Adrenal gland (tissue), 5 donors: ENCODE data around the gene DNAH11.

Source experiments
- CTCF ChIP-seq, 6 experiments: fragments of 450-650 bp in 4 of 6; fragments of 200-600 bp in 2 of 6; sonication (generic) in 1 of 6; IDR thresholded peaks; 1 replicate in 5 of 6; 2 replicates in 1 of 6; pipeline versions ENCODE4 v1.5.1 to v1.8.0; 2016 to 2021; ENCODE audit warnings: antibody characterized with exemption in 6 of 6, mild to moderate bottlenecking in 2 of 6, moderate library complexity in 1 of 6
- POLR2A ChIP-seq, 2 donors: fragments of 450-650 bp; IDR thresholded peaks; one replicate each; pipeline ENCODE4 v1.6.1; 2017; ENCODE audit warnings: antibody characterized with exemption in 2 of 2, mild to moderate bottlenecking in 2 of 2, moderate library complexity in 1 of 2
- donor health status: DM: no; HTN: no; CAD: no.

- TF ChIP-seq CTCF (IDR thresholded peaks at IDR 0.05): no peak
- TF ChIP-seq POLR2A (IDR thresholded peaks at IDR 0.05): no peak
These were observed 367.4 kb downstream of the DNAH11 start for GRCh38 chr7:21910253-21910652.
